K562 (cell line): ENCODE data around the gene SLC35G6. TPM values are rescaled to one million over a fixed set of nuclear protein-coding genes. Genes with fewer than 3 reads are reported as not detected.

Experiments
- CXXC5 ChIP-seq: fragments of 250-450 bp; sonication (Bioruptor Pico); IDR thresholded peaks from 2 replicates; pipeline ENCODE4 v1.8.0; 2022; ENCODE audit warnings: inconsistent platforms, mild to moderate bottlenecking, moderate library complexity
- EZH2 ChIP-seq: IDR thresholded peaks from 2 replicates; pipeline ENCODE4 v1.6.1; 2012; ENCODE audit warnings: low read depth, mild to moderate bottlenecking, inconsistent platforms, low read length, borderline replicate concordance
- FOXK2 ChIP-seq, 2 experiments: fragments of 450-650 bp; IDR thresholded peaks in 1 of 2; conservative IDR thresholded peaks in 1 of 2; 2 replicates each; pipeline ENCODE4 v1.6.1; 2016; ENCODE audit warnings: low read depth in 2 of 2, mild to moderate bottlenecking in 1 of 2
- HNRNPL ChIP-seq: fragments of 200-400 bp; formaldehyde crosslinking; IDR thresholded peaks from 2 replicates; pipeline ENCODE4 v1.6.1; 2017; ENCODE audit warnings: low read depth, mild to moderate bottlenecking, low read length
- MEIS2 ChIP-seq: fragments of 450-650 bp; IDR thresholded peaks from 2 replicates; pipeline ENCODE4 v1.6.1; 2014; ENCODE audit warnings: mild to moderate bottlenecking; ENCODE audit not compliant: partially characterized antibody
- PHF8 ChIP-seq: fragments of 200-600 bp; sonication (generic); IDR thresholded peaks from 2 replicates; pipeline ENCODE4 v1.6.1; 2012; ENCODE audit warnings: mixed run types, mild to moderate bottlenecking, inconsistent platforms, low read length, moderate library complexity, borderline replicate concordance
- RBFOX2 ChIP-seq: fragments of 200-400 bp; formaldehyde crosslinking; IDR thresholded peaks from 2 replicates; pipeline ENCODE4 v1.6.1; 2017; ENCODE audit warnings: low read depth, mild to moderate bottlenecking, low read length, moderate library complexity
- SAFB2 ChIP-seq: fragments of 200-400 bp; formaldehyde crosslinking; IDR thresholded peaks from 2 replicates; pipeline ENCODE4 v1.6.1; 2018; ENCODE audit warnings: borderline replicate concordance, low read length, low read depth, moderate library complexity; ENCODE audit not compliant: severe bottlenecking
- TAF1 ChIP-seq: IDR thresholded peaks from 2 replicates; pipeline ENCODE4 v1.6.1; 2011; ENCODE audit warnings: mild to moderate bottlenecking, low read length, moderate library complexity; ENCODE audit not compliant: insufficient read depth, control insufficient read depth, severe bottlenecking; ENCODE audit errors: extremely low read depth
- TAF7 ChIP-seq: fragments of 450-650 bp; IDR thresholded peaks from 2 replicates; pipeline ENCODE4 v1.6.1; 2016; ENCODE audit warnings: missing genetic modification characterization, missing compliant biosample characterization
- TAF9B ChIP-seq: fragments of 450-650 bp; IDR thresholded peaks from 2 replicates; pipeline ENCODE4 v1.6.1; 2018; ENCODE audit warnings: mild to moderate bottlenecking; ENCODE audit not compliant: partially characterized antibody
- YBX1 ChIP-seq: fragments of 450-650 bp; IDR thresholded peaks from 2 replicates; pipeline ENCODE4 v1.7.1; 2016; ENCODE audit warnings: mild to moderate bottlenecking
- YY1 ChIP-seq, 3 experiments: IDR thresholded peaks; 2 replicates each; pipeline ENCODE4 v1.6.1; 2011; ENCODE audit warnings: low read length in 2 of 3, mild to moderate bottlenecking in 2 of 3, moderate library complexity in 2 of 3, borderline replicate concordance in 1 of 3, control low read depth in 1 of 3, low read depth in 1 of 3; ENCODE audit not compliant: insufficient read depth in 3 of 3, insufficient replicate concordance in 2 of 3, control insufficient read depth in 1 of 3, insufficient read length in 1 of 3; ENCODE audit errors: extremely low read depth in 1 of 3
- polyA plus RNA-seq, 8 experiments: library from polyadenylated mRNA; depleted of rRNA in 4 of 8; stranded (reverse) in 5 of 8; unstranded in 3 of 8; fragments of >200 nt; fragmentation: Nextera tagmentation in 2 of 8; fragmentation: Illumina TruSeq in 1 of 8; extraction: Ambion mirVana in 2 of 8; extraction: Trizol in 1 of 8; gene quantifications; 2 replicates each; pipeline versions ENCODE4 v1.2.1 to v1.2.3, GENCODE V29; 2011 to 2014; ENCODE audit warnings: inconsistent platforms in 1 of 8, missing spikeins in 1 of 8
- total RNA-seq, 7 experiments: library from RNA; depleted of rRNA in 6 of 7; stranded (reverse); fragments of >200 nt in 6 of 7; fragmentation: Illumina TruSeq in 2 of 7; extraction: Trizol in 2 of 7; gene quantifications; 2 replicates each; pipeline versions ENCODE4 v1.2.1 to v1.2.3, GENCODE V29; 2011 to 2021; ENCODE audit warnings: low replicate concordance in 1 of 7
- TF ChIP-seq, protein P1 (sequence below), 2 experiments: fragments of 450-650 bp in 1 of 2; sonication (generic) in 1 of 2; formaldehyde crosslinking in 1 of 2; IDR thresholded peaks in 1 of 2; conservative IDR thresholded peaks in 1 of 2; 2 replicates each; pipeline versions ENCODE4 v1.6.1 to v1.8.1; 2016 to 2023; ENCODE audit warnings: mild to moderate bottlenecking in 2 of 2, moderate library complexity in 2 of 2, inconsistent platforms in 1 of 2, missing genetic modification reagents in 1 of 2
- TF ChIP-seq, protein P2 (sequence below): IDR thresholded peaks from 3 replicates; pipeline ENCODE4 v1.6.1; 2011; ENCODE audit warnings: borderline replicate concordance, mild to moderate bottlenecking; ENCODE audit not compliant: insufficient read length, insufficient read depth
- TF ChIP-seq, protein P3 (sequence below): fragments of 250-450 bp; sonication (Bioruptor Pico); IDR thresholded peaks from 2 replicates; pipeline ENCODE4 v1.5.0; 2021; ENCODE audit warnings: mild to moderate bottlenecking, borderline replicate concordance
- TF ChIP-seq, protein P4 (sequence below), 2 experiments: IDR thresholded peaks; 2 replicates each; pipeline ENCODE4 v1.6.1; 2012; ENCODE audit warnings: improper control_type of control experiment in 2 of 2, low read depth in 2 of 2, low read length in 2 of 2, borderline replicate concordance in 1 of 2

SLC35G6 gene
- total and polyA plus RNA-seq, 9 of the 15 experiments (the other 6 are each of a cell fraction or from before 2014, with no cell fraction given): not detected

DNA sequence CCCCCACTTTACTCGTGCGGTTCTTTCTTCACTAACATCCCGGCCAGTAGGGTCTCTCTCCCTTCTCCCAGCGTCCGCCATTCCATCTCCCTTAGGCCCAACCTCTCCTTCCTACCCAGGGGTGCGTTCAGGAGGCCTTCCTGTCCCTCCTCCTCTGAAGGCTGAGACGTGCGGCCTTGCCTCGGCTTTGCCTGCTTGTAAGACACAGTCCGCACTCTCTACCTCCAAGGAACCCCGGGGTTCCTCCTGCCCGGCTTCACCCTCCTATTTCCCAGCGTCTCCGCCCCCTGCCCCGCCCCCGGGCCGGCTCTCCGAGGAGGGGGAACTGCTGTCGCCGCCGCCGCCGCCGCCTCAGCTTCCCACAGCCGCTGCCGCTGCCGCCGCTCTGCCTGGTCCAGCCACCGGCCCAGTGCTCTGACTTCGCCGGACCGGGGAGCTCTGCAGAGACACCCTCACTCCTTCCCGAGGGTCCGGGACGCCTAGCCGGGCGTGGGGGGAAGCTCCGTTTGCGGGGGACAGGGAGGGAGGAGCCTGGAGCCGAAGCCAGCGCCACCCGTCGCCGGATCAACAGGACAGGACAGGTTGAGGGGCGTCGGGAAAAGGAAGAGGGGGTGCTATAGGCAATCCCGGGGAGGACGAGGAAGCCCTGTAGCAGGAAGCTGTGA, 43.2 kb upstream of the SLC35G6 start (continued):
- TF ChIP-seq, protein P1, sequence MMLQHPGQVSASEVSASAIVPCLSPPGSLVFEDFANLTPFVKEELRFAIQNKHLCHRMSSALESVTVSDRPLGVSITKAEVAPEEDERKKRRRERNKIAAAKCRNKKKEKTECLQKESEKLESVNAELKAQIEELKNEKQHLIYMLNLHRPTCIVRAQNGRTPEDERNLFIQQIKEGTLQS (IDR thresholded peaks at IDR 0.05): no peak
- TF ChIP-seq, protein P1 (CRISPR knock-in tag; conservative IDR thresholded peaks at IDR 0.05): no peak
- TF ChIP-seq TAF9B (no peak), EZH2 (no peak), RBFOX2 (peak; percentile 57), YY1 (IDR thresholded peaks at IDR 0.05; ENCODE audit: borderline replicate concordance in 1 of 3, control insufficient read depth in 1 of 3, extremely low read depth in 1 of 3, insufficient read depth in 3 of 3, insufficient read length in 1 of 3, insufficient replicate concordance in 2 of 3, low read depth in 1 of 3, low read length in 2 of 3) (no peak), MEIS2 (no peak), CXXC5 (CRISPR knock-in tag) (0 out of 2 replicates have a peak, but pooled peaks have one; percentile 25), HNRNPL (no peak), TAF7 (tag) (no peak), YBX1 (no peak), TAF1 (no peak), FOXK2 (conservative IDR thresholded peaks at IDR 0.05 in 1 of 2, IDR thresholded peaks at IDR 0.05 in 1 of 2; ENCODE audit: low read depth in 2 of 2) (no peak), SAFB2 (no peak), PHF8 (peak; percentile 33; the same call in 1 of the 2 replicates)
- TF ChIP-seq, protein P2, sequence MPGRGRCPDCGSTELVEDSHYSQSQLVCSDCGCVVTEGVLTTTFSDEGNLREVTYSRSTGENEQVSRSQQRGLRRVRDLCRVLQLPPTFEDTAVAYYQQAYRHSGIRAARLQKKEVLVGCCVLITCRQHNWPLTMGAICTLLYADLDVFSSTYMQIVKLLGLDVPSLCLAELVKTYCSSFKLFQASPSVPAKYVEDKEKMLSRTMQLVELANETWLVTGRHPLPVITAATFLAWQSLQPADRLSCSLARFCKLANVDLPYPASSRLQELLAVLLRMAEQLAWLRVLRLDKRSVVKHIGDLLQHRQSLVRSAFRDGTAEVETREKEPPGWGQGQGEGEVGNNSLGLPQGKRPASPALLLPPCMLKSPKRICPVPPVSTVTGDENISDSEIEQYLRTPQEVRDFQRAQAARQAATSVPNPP: no peak
- TF ChIP-seq, protein P3, sequence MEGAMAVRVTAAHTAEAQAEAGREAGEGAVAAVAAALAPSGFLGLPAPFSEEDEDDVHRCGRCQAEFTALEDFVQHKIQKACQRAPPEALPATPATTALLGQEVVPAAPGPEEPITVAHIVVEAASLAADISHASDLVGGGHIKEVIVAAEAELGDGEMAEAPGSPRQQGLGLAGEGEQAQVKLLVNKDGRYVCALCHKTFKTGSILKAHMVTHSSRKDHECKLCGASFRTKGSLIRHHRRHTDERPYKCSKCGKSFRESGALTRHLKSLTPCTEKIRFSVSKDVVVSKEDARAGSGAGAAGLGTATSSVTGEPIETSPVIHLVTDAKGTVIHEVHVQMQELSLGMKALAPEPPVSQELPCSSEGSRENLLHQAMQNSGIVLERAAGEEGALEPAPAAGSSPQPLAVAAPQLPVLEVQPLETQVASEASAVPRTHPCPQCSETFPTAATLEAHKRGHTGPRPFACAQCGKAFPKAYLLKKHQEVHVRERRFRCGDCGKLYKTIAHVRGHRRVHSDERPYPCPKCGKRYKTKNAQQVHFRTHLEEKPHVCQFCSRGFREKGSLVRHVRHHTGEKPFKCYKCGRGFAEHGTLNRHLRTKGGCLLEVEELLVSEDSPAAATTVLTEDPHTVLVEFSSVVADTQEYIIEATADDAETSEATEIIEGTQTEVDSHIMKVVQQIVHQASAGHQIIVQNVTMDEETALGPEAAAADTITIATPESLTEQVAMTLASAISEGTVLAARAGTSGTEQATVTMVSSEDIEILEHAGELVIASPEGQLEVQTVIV (CRISPR knock-in tag): no peak
- TF ChIP-seq, protein P4, sequence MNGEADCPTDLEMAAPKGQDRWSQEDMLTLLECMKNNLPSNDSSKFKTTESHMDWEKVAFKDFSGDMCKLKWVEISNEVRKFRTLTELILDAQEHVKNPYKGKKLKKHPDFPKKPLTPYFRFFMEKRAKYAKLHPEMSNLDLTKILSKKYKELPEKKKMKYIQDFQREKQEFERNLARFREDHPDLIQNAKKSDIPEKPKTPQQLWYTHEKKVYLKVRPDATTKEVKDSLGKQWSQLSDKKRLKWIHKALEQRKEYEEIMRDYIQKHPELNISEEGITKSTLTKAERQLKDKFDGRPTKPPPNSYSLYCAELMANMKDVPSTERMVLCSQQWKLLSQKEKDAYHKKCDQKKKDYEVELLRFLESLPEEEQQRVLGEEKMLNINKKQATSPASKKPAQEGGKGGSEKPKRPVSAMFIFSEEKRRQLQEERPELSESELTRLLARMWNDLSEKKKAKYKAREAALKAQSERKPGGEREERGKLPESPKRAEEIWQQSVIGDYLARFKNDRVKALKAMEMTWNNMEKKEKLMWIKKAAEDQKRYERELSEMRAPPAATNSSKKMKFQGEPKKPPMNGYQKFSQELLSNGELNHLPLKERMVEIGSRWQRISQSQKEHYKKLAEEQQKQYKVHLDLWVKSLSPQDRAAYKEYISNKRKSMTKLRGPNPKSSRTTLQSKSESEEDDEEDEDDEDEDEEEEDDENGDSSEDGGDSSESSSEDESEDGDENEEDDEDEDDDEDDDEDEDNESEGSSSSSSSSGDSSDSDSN (IDR thresholded peaks at IDR 0.05; ENCODE audit: borderline replicate concordance in 1 of 2, low read depth in 2 of 2, low read length in 2 of 2): 0 out of 4 replicates have a peak, but pooled peaks of 1 of the 2 experiments have one; percentile 4
